BJ (cell line): ENCODE measurements around the gene WDR33. TPM values are rescaled to one million over a fixed set of nuclear protein-coding genes. Genes with fewer than 3 reads are reported as not detected.
A peak's percentile ranks its signal among the peaks of the same experiment; 100 is the strongest.

Experiments used
- CTCF ChIA-PET: fragments of 350-600 bp; formaldehyde crosslinking; extraction: SDS; loops from one replicate; lab custom pipeline; 2021; ENCODE audit warnings: antibody characterized with exemption, inconsistent platforms; lab: Yijun Ruan, JAX
- POLR2A ChIA-PET: fragments of 300-600 bp; sonication (Branson Sonifier 250); formaldehyde crosslinking; extraction: SDS; loops from one replicate; lab custom pipeline; 2021; ENCODE audit warnings: antibody characterized with exemption; lab: Charles Lee
- DNase-seq: peaks from one replicate; pipeline ENCODE4 v3.0.0-alpha.2; 2011; ENCODE audit warnings: low read depth
- H3K27me3 ChIP-seq: 2 replicates; pipeline ENCODE4 v1.6.0; 2011; ENCODE audit warnings: low read length; ENCODE audit not compliant: control insufficient read depth, insufficient read depth
- H3K36me3 ChIP-seq: 2 replicates; pipeline ENCODE4 v1.5.1; 2011; ENCODE audit warnings: low read length; ENCODE audit not compliant: control insufficient read depth, insufficient read depth
- H3K4me3 ChIP-seq: 2 replicates; pipeline ENCODE4 v1.5.1; 2011; ENCODE audit warnings: low read depth, mild to moderate bottlenecking, control low read depth, low read length
- CTCF ChIP-seq: IDR thresholded peaks from 2 replicates; pipeline ENCODE4 v1.5.1; 2011; ENCODE audit warnings: low read depth, mild to moderate bottlenecking, control low read depth, inconsistent platforms, low read length, moderate library complexity; ENCODE audit not compliant: insufficient read depth
- polyA plus RNA-seq: library from polyadenylated mRNA; depleted of rRNA; stranded (reverse); fragments of >200 nt; gene quantifications from 2 replicates; pipeline ENCODE4 v1.2.3, GENCODE V29; 2011

Gene WDR33
- polyA plus RNA-seq, 1 experiment = 14.8 TPM

- DNase-seq = no peak
- Histone ChIP-seq H3K36me3 (no peaks in the 10 kb centered on the region), H3K4me3 (no peak overlapping the region), H3K27me3 (peaks cover 12% of the 10 kb centered on the region)
- CTCF ChIA-PET = no interaction called here
- POLR2A ChIA-PET = no interaction called here
- no peak for TF ChIP-seq CTCF
These were observed 132.4 kb downstream of the WDR33 start for GRCh38 chr2:127678531-127678930.

GRCh38 chr2:127676906-127677305 lies 134.1 kb downstream of the WDR33 start:
- ChIA-PET CTCF (interaction anchor here (0.6 to 3.6 kb wide), 3 partner anchors 10 to 86 kb away, joined by 3 to 24 read pairs (median 3); no protein-coding TSS in a partner anchor), POLR2A (no interaction called here)
- no peak for DNase-seq
- peaks cover 2% of the 10 kb centered on the region; the same call in 1 of the 2 replicates for H3K36me3 ChIP-seq
- no peak for TF ChIP-seq CTCF
- no peak overlapping the region for H3K4me3 ChIP-seq
- H3K27me3 ChIP-seq = peaks cover 12% of the 10 kb centered on the region

GRCh38 chr2:127675331-127676261 lies 135.4 kb downstream of the WDR33 start, which contains the start of gene LIMS2:
LIMS2 (minus strand) TSS chr2:127675530; CDS start chr2:127675024, 506 bp downstream.
- peak; percentile 37 for DNase-seq
- TF ChIP-seq CTCF = peak; percentile 26; the same call in 1 of the 2 replicates
- ChIA-PET CTCF (interaction anchor here (0.6 to 3.6 kb wide), 16 partner anchors 10 to 176 kb away, joined by 3 to 24 read pairs (median 3); no protein-coding TSS in a partner anchor), POLR2A (interaction anchor here (0.5 to 0.7 kb wide), 3 partner anchors 11 to 262 kb away, joined by 3 to 4 read pairs (median 3); no protein-coding TSS in a partner anchor)
- H3K4me3 ChIP-seq = peak within 1 kb of the TSS; percentile 60
- peaks cover 4% of the 10 kb centered on the region for H3K36me3 ChIP-seq
- H3K27me3 ChIP-seq = peaks cover 12% of the 10 kb centered on the region

DNA sequence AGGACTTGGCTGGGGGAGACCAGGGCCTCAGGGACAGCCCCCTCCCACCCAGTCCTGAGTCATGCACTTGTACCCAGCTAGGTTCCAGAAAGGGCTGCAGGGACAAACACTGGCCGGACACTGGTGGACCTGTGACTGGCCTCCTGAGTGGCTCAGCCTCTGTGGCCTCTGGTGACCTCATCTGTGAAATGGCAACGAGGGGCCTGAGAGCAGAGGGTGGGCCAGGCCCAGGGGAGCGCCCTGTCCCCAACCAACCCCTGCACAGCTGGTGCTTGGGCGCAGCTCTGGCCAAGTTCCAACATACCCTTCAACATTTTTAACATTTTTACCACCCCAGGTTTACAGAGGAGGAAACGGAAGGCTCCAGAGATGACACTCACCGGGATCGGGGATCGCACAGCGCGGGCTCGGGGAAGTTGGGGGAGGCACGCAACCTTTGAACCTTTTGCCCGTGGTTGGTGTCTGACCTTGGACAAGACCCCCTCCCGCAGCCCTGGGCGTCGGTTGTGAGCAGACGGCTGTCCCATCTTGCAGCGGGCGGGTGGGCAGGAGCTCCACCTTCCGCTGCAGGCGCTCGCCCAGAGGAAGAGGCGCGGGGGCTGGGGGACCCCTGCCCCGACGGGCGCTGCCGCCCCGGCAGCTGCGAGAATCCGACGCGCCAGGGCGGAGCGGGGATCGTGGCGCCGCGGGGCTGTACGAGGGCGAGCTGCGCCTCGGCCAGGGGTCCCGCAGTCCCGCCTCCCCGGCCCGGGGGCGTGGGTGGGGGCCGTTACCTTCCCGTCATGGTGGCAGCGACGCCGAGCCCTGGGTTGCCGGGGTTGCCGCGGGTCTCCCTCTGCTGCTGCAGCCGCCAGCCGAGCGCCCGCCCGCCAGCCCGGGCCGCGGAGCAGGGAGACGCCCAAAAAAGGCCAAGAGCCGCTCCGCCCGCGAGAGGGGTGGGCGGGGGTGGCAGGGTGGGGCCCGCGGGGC lies 136.4 kb downstream of the WDR33 start:
- CTCF ChIA-PET = interaction anchor here (0.7 to 3.6 kb wide), 11 partner anchors 11 to 83 kb away, joined by 3 to 24 read pairs (median 4); no protein-coding TSS in a partner anchor
- peaks cover 12% of the 10 kb centered on the region for H3K27me3 ChIP-seq
- no peak for DNase-seq
- peaks cover 4% of the 10 kb centered on the region for H3K36me3 ChIP-seq
- POLR2A ChIA-PET = interaction anchor here (0.6 kb wide), 1 partner anchor 10 kb away, joined by 4 read pairs; no protein-coding TSS in a partner anchor
- no peak for TF ChIP-seq CTCF
- peak overlapping the region; percentile 60 for H3K4me3 ChIP-seq
